Measurements from ENCODE around the gene PPARD. TPM values are rescaled to one million over a fixed set of nuclear protein-coding genes. Genes with fewer than 3 reads are reported as not detected.

Gene PPARD
- total RNA-seq, 1 donor from 2014 or later, result 26.3 TPM

DNA sequence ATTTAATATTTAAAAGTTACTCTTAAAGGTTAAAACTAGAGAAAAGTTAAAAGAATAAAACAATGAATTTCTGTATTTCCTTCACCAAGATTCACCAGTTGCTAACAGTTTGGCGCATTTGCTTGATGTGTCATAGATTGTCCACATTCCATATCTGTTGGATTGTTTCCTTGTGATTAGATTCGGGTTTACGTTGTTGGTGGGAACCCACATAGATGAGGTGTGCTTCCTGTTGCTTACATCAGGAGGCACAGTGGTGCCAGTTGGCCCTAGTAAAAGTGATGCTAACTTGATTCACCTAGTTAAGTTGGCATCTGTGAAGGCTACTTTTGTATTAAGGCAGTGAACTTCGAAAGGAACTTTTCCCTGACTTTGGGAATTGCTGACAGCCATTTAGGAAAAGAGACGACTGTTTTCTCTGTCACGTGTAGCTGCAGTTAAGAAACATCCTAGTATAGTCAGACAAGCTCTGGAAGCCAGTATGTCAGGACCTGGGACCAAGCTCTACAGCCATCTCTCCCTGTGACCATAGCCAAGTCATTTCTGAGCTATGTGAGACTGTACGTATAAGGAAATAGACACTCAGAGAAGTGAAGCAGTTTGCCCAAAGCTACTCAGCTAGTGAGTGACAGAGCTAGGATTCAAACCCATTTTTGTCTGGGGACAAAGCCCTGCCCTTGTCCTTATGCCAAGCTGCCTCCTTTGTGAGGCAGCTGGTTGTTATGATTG is 49.0 kb downstream of the PPARD start:
- Mint-ChIP-seq H3K27me3 (ENCODE audit: low read depth) (no peaks in the 10 kb centered on the region), H3K27ac (ENCODE audit: unreplicated experiment) (peak overlapping the region; percentile 50), H3K9me3 (no peaks in the 10 kb centered on the region), H3K36me3 (ENCODE audit: low read depth) (peaks cover 1% of the 10 kb centered on the region), H3K4me1 (peaks cover 2% of the 10 kb centered on the region), H3K4me3 (no peak overlapping the region)
- no peak for DNase-seq (ENCODE audit: low read depth, low spot score)
- TF ChIP-seq, protein P1, sequence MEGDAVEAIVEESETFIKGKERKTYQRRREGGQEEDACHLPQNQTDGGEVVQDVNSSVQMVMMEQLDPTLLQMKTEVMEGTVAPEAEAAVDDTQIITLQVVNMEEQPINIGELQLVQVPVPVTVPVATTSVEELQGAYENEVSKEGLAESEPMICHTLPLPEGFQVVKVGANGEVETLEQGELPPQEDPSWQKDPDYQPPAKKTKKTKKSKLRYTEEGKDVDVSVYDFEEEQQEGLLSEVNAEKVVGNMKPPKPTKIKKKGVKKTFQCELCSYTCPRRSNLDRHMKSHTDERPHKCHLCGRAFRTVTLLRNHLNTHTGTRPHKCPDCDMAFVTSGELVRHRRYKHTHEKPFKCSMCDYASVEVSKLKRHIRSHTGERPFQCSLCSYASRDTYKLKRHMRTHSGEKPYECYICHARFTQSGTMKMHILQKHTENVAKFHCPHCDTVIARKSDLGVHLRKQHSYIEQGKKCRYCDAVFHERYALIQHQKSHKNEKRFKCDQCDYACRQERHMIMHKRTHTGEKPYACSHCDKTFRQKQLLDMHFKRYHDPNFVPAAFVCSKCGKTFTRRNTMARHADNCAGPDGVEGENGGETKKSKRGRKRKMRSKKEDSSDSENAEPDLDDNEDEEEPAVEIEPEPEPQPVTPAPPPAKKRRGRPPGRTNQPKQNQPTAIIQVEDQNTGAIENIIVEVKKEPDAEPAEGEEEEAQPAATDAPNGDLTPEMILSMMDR (conservative IDR thresholded peaks at IDR 0.05), result no peak

DNA sequence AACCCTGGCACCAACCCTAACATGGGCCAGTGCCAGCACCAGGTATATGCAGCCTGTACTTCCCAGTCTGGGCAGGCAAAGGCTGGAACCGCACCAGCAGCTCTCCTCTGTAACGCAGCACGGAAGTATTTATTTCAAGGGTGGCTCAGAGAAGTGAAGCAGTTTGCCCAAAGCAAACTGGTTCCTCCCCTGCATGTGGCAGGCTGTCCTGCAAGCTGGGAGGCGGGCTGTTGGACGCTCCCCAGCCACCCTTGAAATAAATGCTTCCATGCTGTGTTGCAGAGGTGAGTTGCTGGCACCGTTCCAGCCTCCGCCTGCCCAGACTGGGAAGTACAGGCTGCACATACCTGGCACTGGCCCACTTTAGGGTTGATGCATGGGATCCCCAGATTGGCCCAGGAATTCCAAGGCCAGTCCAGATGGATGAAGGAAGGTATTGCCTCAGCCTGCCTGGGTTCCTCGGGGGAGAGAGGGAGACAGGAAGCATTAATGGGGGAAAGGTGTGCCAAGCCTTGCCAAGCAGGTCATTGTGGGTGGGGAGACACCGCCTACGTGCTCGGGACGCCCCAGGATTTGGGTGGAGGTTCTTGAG is 49.8 kb downstream of the PPARD start:
- TF ChIP-seq, protein P1 (conservative IDR thresholded peaks at IDR 0.05), result no peak
- Mint-ChIP-seq H3K27me3 (ENCODE audit: low read depth) (no peaks in the 10 kb centered on the region), H3K27ac (ENCODE audit: unreplicated experiment) (peak overlapping the region; percentile 50), H3K4me1 (no peaks in the 10 kb centered on the region), H3K36me3 (ENCODE audit: low read depth) (no peaks in the 10 kb centered on the region), H3K9me3 (no peaks in the 10 kb centered on the region), H3K4me3 (no peak overlapping the region)
- DNase-seq (ENCODE audit: low read depth, low spot score), result no peak

DNA sequence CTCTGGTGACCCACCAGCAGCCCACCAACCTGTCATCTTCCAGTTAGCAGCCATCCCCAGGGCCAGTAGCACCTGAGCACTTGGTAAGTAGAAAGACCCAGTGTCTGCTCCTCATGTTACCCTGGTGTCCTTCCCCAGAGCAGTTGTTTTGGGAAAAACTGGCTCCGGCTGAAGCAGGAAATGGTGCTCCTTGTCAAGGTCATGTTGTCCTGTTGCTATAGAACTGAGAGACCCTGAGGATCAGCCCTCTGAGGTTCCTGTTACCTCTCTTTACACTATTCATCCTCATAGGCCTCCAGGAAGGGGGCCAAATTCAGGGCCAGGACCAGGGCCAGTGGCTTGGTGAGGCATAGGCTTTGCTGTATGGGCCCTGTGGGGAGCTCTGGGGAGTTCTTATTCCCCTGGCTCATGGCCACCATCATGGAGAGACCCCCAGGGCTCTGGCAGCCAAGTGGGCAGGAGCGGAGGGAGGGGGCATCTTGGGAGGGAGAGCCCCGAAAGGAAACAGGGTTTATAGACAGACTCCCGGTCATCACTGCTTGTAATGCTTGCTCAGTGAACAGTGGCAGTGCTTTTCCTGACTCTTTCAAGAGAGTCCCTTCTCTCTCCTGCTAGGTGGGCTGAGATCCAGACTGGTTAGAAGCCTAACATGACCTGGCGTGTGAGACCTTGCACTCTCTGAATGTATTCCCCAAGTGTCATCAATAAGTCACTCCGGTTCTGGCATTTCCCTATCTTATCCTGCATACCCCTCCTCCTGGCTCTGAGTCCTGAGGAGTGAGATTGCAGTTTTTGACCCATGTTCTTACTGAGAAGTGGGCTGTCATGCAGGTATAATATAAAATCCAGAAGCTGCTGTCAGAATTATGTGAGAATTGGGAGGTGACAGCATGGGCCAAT is 50.7 kb downstream of the PPARD start:
- no peaks in the 10 kb centered on the region for H3K4me1 Mint-ChIP-seq
- peak overlapping the region; percentile 14 for H3K27ac Mint-ChIP-seq (ENCODE audit: unreplicated experiment)
- H3K9me3 Mint-ChIP-seq, result no peaks in the 10 kb centered on the region
- H3K4me3 Mint-ChIP-seq, result no peak overlapping the region
- peaks cover 5% of the 10 kb centered on the region for H3K36me3 Mint-ChIP-seq (ENCODE audit: low read depth)
- TF ChIP-seq, protein P1 (conservative IDR thresholded peaks at IDR 0.05), result no peak
- H3K27me3 Mint-ChIP-seq (ENCODE audit: low read depth), result no peaks in the 10 kb centered on the region
- no peak for DNase-seq (ENCODE audit: low read depth, low spot score)

DNA sequence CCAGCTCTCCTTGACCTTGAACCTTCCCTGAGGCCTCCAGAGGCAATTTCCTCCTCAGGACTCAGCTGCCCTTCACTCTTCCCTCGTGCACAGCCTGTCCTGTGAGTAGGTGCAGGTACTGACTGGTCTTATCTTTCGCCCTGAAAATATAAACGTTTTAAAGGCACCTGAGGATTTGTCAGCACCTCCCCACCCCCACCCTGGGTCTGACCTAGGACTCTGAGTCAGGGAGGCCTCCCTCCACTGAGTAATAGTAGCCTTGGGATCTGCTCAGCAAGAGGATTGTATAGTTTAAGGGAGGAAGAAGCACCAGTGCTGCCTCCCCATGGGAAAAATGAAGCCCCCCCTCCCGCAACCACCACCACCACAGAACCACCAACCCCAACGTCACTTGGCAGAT is 54.6 kb downstream of the PPARD start:
- TF ChIP-seq, protein P1 (conservative IDR thresholded peaks at IDR 0.05), result no peak
- H3K9me3 Mint-ChIP-seq, result no peaks in the 10 kb centered on the region
- no peak for DNase-seq (ENCODE audit: low read depth, low spot score)
- peaks cover 5% of the 10 kb centered on the region for H3K36me3 Mint-ChIP-seq (ENCODE audit: low read depth)
- H3K27me3 Mint-ChIP-seq (ENCODE audit: low read depth), result no peaks in the 10 kb centered on the region
- no peak overlapping the region for H3K27ac Mint-ChIP-seq (ENCODE audit: unreplicated experiment)
- no peaks in the 10 kb centered on the region for H3K4me1 Mint-ChIP-seq
- H3K4me3 Mint-ChIP-seq, result no peak overlapping the region

DNA sequence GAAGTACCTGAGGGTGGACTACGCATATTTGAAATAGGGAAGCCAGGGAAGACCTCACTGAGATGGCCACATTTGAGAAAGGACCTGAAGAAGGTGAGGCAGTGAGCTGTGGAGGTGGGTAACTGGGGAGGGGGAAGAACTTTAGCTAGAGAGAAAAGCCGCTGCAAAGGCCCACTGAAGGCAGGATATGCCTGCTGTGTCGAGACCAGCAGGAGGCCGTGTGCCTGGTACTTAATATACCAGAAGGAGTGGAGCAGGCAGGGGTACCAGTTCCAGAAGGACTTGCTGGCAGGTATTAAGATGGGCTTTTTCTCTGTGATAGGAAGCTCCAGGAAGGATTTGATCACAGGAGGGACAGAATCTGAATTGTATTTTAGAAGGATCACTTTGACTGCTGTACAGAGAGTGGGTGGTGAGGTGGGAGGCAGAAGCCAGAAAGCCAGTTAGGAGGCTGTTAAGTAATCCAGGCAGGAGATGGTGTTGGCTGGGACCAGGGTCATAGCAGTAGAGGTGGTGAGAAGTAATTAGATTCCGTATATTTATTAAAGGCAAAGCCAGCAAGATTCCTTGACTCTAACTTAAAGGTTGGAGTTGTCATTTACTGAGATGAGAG is 55.6 kb downstream of the PPARD start:
- Mint-ChIP-seq H3K36me3 (ENCODE audit: low read depth) (peaks cover 5% of the 10 kb centered on the region), H3K27me3 (ENCODE audit: low read depth) (no peaks in the 10 kb centered on the region), H3K4me3 (no peak overlapping the region), H3K4me1 (no peaks in the 10 kb centered on the region), H3K9me3 (no peaks in the 10 kb centered on the region), H3K27ac (ENCODE audit: unreplicated experiment) (no peak overlapping the region)
- TF ChIP-seq, protein P1 (conservative IDR thresholded peaks at IDR 0.05), result no peak
- no peak for DNase-seq (ENCODE audit: low read depth, low spot score)
